K562 (cell line): ENCODE results near the gene CCSER2. TPM values are rescaled to one million over a fixed set of nuclear protein-coding genes. Genes with fewer than 3 reads are reported as not detected.
"Not testable (repeated sequence)": the region's sequence is repeated elsewhere in the genome, so short reads cannot be mapped to it uniquely, and the experiment has no call there.

ENCODE experiments used
- ATAC-seq: fragments of 200-7000 bp; cut with Tn5 transposase; 3 replicates; pipeline ENCODE4 v1.9.1; 2020; ENCODE audit warnings: moderate library complexity
- BruUV-seq: library from RNA; stranded (reverse); fragments of 400-500 nt; replicated peaks from 2 replicates; lab custom pipeline; 2021; lab: Mats Ljungman, UMichigan
- CTCF ChIA-PET: fragments of 300-600 bp; formaldehyde crosslinking; extraction: SDS; loops from one replicate; lab custom pipeline; 2021; ENCODE audit warnings: low intra/inter-chr PET ratio; lab: Yijun Ruan, JAX
- POLR2A ChIA-PET: fragments of 300-600, 350-650 bp; sonication (Branson Sonifier 250); formaldehyde crosslinking; extraction: SDS; loops from one replicate; lab custom pipeline; 2021; ENCODE audit warnings: antibody characterized with exemption, inconsistent platforms; lab: Yijun Ruan, JAX
- DNase-seq, 4 experiments: peaks; one replicate each; pipeline versions ENCODE4 v3.0.0 to v3.0.0-alpha.2; 2011 to 2018; ENCODE audit warnings: low spot score in 3 of 4, mixed read lengths in 3 of 4; ENCODE audit errors: extremely low read depth in 1 of 4
- FAIRE-seq: peaks from 2 replicates; lab custom pipeline; 2011; peaks lifted over from hg19 to GRCh38; lab: Jason Lieb, UNC
- H2AFZ ChIP-seq: 2 replicates; pipeline ENCODE4 v1.6.0; 2011; ENCODE audit warnings: low read depth, low read length, control low read depth, inconsistent platforms
- H3K27ac ChIP-seq: fragments of 200-600 bp; 3 replicates; pipeline ENCODE4 v1.8.0; 2011; ENCODE audit warnings: low read depth, mild to moderate bottlenecking, control low read depth, inconsistent platforms, low read length, moderate library complexity, mixed read lengths; ENCODE audit errors: extremely low read depth
- H3K27me3 ChIP-seq, 2 experiments: fragments of 300-600 bp in 1 of 2; 2 replicates in 1 of 2; 3 replicates in 1 of 2; pipeline versions ENCODE4 v1.6.0 to v1.8.0; 2011; ENCODE audit warnings: inconsistent platforms in 2 of 2, low read length in 2 of 2, mild to moderate bottlenecking in 1 of 2, mixed read lengths in 1 of 2, moderate library complexity in 1 of 2; ENCODE audit not compliant: control insufficient read depth in 2 of 2, insufficient read depth in 2 of 2
- H3K36me3 ChIP-seq: fragments of 300-600 bp; 3 replicates; pipeline ENCODE4 v1.8.0; 2011; ENCODE audit warnings: mild to moderate bottlenecking, low read length, inconsistent platforms; ENCODE audit not compliant: control insufficient read depth, insufficient read depth
- H3K4me1 ChIP-seq, 2 experiments: fragments of 200-600 bp in 1 of 2; replicated peaks in 1 of 2; 2 replicates in 1 of 2; 3 replicates in 1 of 2; pipeline versions ENCODE4 v1.5.1 to v1.8.0; 2011; ENCODE audit warnings: inconsistent platforms in 2 of 2, low read length in 2 of 2, mild to moderate bottlenecking in 1 of 2, mixed read lengths in 1 of 2, moderate library complexity in 1 of 2; ENCODE audit not compliant: control insufficient read depth in 2 of 2, insufficient read depth in 2 of 2
- H3K4me2 ChIP-seq: 2 replicates; pipeline ENCODE4 v1.6.1; 2011; ENCODE audit warnings: low read length, control low read depth, inconsistent platforms, mixed read lengths; ENCODE audit not compliant: insufficient read depth
- H3K4me3 ChIP-seq: fragments of 200-600 bp; sonication (generic), shearing (Covaris generic); 2 replicates; pipeline ENCODE4 v1.5.1; 2016; ENCODE audit warnings: control low read depth, inconsistent platforms
- H3K79me2 ChIP-seq: fragments of 200-600 bp; 3 replicates; pipeline ENCODE4 v1.8.0; 2011; ENCODE audit warnings: low read length, inconsistent platforms; ENCODE audit not compliant: control insufficient read depth, insufficient read depth
- H3K9ac ChIP-seq, 2 experiments: 2 replicates each; pipeline versions ENCODE4 v1.6.0 to v1.6.1; 2011; ENCODE audit warnings: low read depth in 2 of 2, low read length in 2 of 2, control low read depth in 1 of 2, inconsistent platforms in 1 of 2, mild to moderate bottlenecking in 1 of 2, mixed read lengths in 1 of 2; ENCODE audit not compliant: insufficient read depth in 1 of 2
- H3K9me1 ChIP-seq: one replicate; pipeline ENCODE4 v1.6.0; 2011; ENCODE audit warnings: inconsistent platforms, mild to moderate bottlenecking, low read length, moderate library complexity; ENCODE audit not compliant: control insufficient read depth, insufficient read depth
- H3K9me3 ChIP-seq: replicated peaks from 2 replicates; pipeline ENCODE4 v1.5.1; 2011; ENCODE audit warnings: low read depth, low read length, inconsistent platforms; ENCODE audit not compliant: control insufficient read depth, insufficient read depth
- H4K20me1 ChIP-seq: replicated peaks from 2 replicates; pipeline ENCODE4 v1.6.1; 2011; ENCODE audit warnings: low read length, inconsistent platforms, mixed read lengths; ENCODE audit not compliant: control insufficient read depth, insufficient read depth
- RUNX1 ChIP-seq: sonication (generic); IDR thresholded peaks from 2 replicates; pipeline ENCODE4 v1.6.1; 2016; ENCODE audit warnings: antibody characterized with exemption, low read depth
- WGBS: fragments of 100-300 bp; shearing (Covaris generic); methylation state at CpG from one replicate; pipeline ENCODE4 v1.1.6; 2016; ENCODE audit warnings: low coverage, mixed read lengths; ENCODE audit not compliant: insufficient coverage; ENCODE audit errors: missing lambda C conversion rate; 5-methylcytosine and 5-hydroxymethylcytosine counted together
- in situ Hi-C: fragments of 300-500 bp; cut with MboI; formaldehyde crosslinking; loops from 4 replicates; pipeline ENCODE4 v1.15.0; 2018; ENCODE audit warnings: inconsistent platforms, mixed read lengths
- intact Hi-C: fragments of 100-400 bp; cut with micrococcal nuclease; formaldehyde crosslinking; loops from 2 replicates; pipeline ENCODE4 v1.14.2; 2022
- polyA plus RNA-seq, 8 experiments: library from polyadenylated mRNA; depleted of rRNA in 4 of 8; stranded (reverse) in 5 of 8; unstranded in 3 of 8; fragments of >200 nt; fragmentation: Nextera tagmentation in 2 of 8; fragmentation: Illumina TruSeq in 1 of 8; extraction: Ambion mirVana in 2 of 8; extraction: Trizol in 1 of 8; gene quantifications; 2 replicates each; pipeline versions ENCODE4 v1.2.1 to v1.2.3, GENCODE V29; 2011 to 2014; ENCODE audit warnings: inconsistent platforms in 1 of 8, missing spikeins in 1 of 8
- total RNA-seq, 7 experiments: library from RNA; depleted of rRNA in 6 of 7; stranded (reverse); fragments of >200 nt in 6 of 7; fragmentation: Illumina TruSeq in 2 of 7; extraction: Trizol in 2 of 7; gene quantifications; 2 replicates each; pipeline versions ENCODE4 v1.2.1 to v1.2.3, GENCODE V29; 2011 to 2021; ENCODE audit warnings: low replicate concordance in 1 of 7

CCSER2 gene
- total and polyA plus RNA-seq, 9 of the 15 experiments (the other 6 are each of a cell fraction or from before 2014, with no cell fraction given), result 2.7 to 15.1 (median 9.7) TPM

DNA sequence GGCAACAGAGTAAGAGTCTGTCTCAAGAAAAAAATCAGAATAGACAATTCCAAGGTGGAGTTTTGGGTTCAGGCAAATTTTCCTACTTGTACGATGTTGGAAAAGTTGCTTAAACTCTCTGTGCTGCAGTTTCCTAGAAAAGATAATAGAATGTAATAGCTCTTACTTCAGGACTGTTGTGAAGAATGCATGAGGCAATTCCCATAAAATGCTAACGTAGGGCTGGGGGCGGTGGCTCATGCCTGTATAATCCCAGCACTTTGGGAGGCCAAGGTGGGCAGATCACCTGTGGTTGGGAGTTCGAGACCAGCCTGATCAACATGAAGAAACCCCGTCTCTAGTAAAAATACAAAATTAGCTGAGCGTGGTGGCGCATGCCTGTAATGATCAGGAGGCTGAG lies 121.0 kb downstream of the CCSER2 start:
- H3K4me3 ChIP-seq, H3K9me1 ChIP-seq, H3K4me1 ChIP-seq, H3K9me3 ChIP-seq, POLR2A ChIA-PET, H3K27ac ChIP-seq, FAIRE-seq, BruUV-seq, H4K20me1 ChIP-seq, H3K9ac ChIP-seq, H2AFZ ChIP-seq, CTCF ChIA-PET, H3K4me2 ChIP-seq, ATAC-seq, H3K79me2 ChIP-seq, DNase-seq, in situ Hi-C loops, H3K36me3 ChIP-seq, H3K27me3 ChIP-seq, intact Hi-C loops: not testable (repeated sequence)
- WGBS, result 57% methylated on average over 7 of the region's 7 CpGs

DNA sequence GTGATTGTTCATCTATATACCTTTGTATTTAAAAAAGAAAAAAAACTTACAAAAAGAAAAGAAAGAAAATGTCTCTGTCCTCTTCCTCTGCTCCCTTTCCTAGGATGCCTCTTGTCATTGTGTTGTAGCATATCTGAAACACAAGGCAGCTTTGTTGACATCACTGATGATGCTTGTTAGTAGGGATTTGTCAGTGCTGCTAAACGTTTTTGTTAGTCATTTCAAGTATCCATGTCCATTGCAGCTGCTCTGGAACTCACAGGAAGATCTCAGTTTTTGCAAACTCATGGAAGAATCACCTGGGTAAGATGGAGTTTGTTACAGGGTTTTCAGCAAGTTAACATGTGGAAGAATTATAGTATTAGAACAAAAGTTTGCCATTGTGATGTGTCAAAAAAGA lies 123.6 kb downstream of the CCSER2 start:
- no peak for ATAC-seq
- WGBS, result 0% methylated on average over 1 of the region's 1 CpG
- intact Hi-C loops, result no loop called here
- ChIA-PET CTCF (no interaction called here), POLR2A (no interaction called here)
- no peak for FAIRE-seq
- Histone ChIP-seq H3K36me3 (no peaks in the 10 kb centered on the region), H3K4me3 (no peak overlapping the region), H3K4me2 (no peak overlapping the region), H3K4me1 (no peaks in the 10 kb centered on the region), H3K9me1 (no peaks in the 10 kb centered on the region), H3K79me2 (no peaks in the 10 kb centered on the region), H3K27me3 (no peaks in the 10 kb centered on the region), H3K9me3 (no peaks in the 10 kb centered on the region), H2AFZ (no peak overlapping the region), H3K27ac (no peak overlapping the region), H4K20me1 (no peaks in the 10 kb centered on the region), H3K9ac (no peak overlapping the region)
- TF ChIP-seq RUNX1, result no peak
- BruUV-seq, result no TSS peak
- in situ Hi-C loops, result no loop called here
- DNase-seq, result no peak
